Ammon's horn (tissue), 1 donor: ENCODE data around the gene TRIP13.
"Not testable (repeated sequence)": the region's sequence is repeated elsewhere in the genome, so short reads cannot be mapped to it uniquely, and the experiment has no call there.

ENCODE experiments used
- DNase-seq: peaks from one replicate; pipeline ENCODE4 v3.0.0-alpha.2; 2016; ENCODE audit warnings: low spot score

The TRIP13 gene

GRCh38 chr5:937151-937924 lies 44.7 kb downstream of the TRIP13 start:
- DNase-seq: no peak

- DNase-seq: no peak
These were observed 46.7 kb downstream of the TRIP13 start for GRCh38 chr5:939368-939767.

- DNase-seq: not testable (repeated sequence)
These were observed 48.1 kb downstream of the TRIP13 start for GRCh38 chr5:940741-941140.

GRCh38 chr5:943201-943917 lies 50.7 kb downstream of the TRIP13 start:
- DNase-seq: no peak

GRCh38 chr5:943918-944620 lies 51.4 kb downstream of the TRIP13 start:
- no peak for DNase-seq

GRCh38 chr5:944621-944927 lies 51.9 kb downstream of the TRIP13 start:
- no peak for DNase-seq

GRCh38 chr5:944992-945685 lies 52.5 kb downstream of the TRIP13 start:
- no peak for DNase-seq

- no peak for DNase-seq
These were observed 53.2 kb downstream of the TRIP13 start for GRCh38 chr5:945691-946551.

- no peak for DNase-seq
These were observed 54.3 kb downstream of the TRIP13 start for GRCh38 chr5:946720-947625.

GRCh38 chr5:947626-948471 lies 55.2 kb downstream of the TRIP13 start:
- DNase-seq: no peak

- no peak for DNase-seq
These were observed 56.0 kb downstream of the TRIP13 start for GRCh38 chr5:948472-949274.

GRCh38 chr5:949275-949543 lies 56.5 kb downstream of the TRIP13 start:
- DNase-seq: no peak

GRCh38 chr5:949815-950560 lies 57.3 kb downstream of the TRIP13 start:
- DNase-seq: no peak

- DNase-seq: no peak
These were observed 59.4 kb downstream of the TRIP13 start for GRCh38 chr5:951940-952596.

- DNase-seq: no peak
These were observed 60.0 kb downstream of the TRIP13 start for GRCh38 chr5:952597-953271.

- no peak for DNase-seq
These were observed 61.1 kb downstream of the TRIP13 start for GRCh38 chr5:953535-954449.
